LNCAP (cell line): ENCODE data around the gene RABEP2.

Experiments used
- CTCF ChIP-seq: fragments of 450-650 bp; IDR thresholded peaks from 2 replicates; pipeline ENCODE4 v1.5.1; 2017; ENCODE audit warnings: mild to moderate bottlenecking

RABEP2 gene

GRCh38 chr16:28917095-28917494, 7.9 kb downstream of the RABEP2 start:
- no peak for TF ChIP-seq CTCF

GRCh38 chr16:28915181-28915580, 9.9 kb downstream of the RABEP2 start:
- TF ChIP-seq CTCF: no peak

DNA sequence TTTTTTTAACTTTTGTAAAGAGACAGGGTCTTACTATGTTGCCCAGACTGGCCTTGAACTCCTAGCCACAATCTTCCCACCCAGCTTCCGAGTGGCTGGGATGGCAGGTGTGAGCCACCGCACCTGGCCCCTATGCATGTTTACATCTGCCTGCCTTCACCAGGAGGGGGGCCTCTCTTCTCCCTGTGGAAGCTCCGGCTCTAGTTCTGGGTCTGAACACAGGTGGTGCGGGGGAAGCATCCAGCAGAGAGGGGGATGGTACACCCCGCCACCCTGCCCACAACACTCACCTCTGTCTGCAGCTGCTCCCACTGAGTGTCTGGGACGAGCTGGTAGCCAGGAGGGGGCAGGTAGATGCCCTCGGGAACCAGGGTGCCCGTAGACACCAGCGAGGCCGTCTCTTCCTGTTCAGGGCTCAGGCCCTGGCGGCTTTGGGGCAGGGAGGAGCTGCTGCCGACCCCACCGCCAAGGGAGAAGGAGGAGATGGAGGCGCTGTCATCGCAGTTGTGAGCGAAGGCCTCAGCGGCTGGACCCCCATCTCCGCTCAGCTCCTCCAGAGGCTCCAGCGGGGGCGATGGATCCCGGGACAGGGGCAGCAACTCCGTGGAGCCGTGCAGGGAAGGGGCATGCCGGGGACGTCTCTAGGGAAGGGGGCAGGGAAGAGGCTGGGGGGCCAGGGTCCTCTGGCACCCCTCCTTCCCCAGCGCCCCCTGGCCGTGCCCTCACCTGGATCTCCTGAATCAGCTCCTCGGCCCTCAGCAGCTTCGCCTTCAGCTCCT, 10.9 kb downstream of the RABEP2 start:
- TF ChIP-seq CTCF: no peak

DNA sequence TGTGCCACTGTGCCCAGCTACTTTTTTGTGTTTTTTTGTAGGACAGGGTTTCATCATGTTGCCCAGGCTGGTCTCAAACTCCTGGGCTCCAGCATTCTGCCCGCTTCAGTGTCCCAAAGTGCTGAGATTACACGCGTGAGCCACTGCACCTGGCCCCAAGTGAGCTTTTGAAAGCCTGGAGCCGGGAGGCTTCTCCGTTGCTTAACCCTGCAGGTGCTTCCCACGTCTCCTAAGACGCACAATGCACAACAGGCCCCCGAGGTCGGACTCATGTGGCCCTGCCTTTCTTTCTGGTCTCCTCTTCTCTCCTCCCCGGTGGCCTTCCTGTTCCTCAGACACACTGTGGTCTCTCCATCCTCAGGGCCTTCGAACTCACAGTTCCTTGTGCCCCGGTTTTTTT, 12.5 kb downstream of the RABEP2 start:
- no peak for TF ChIP-seq CTCF

DNA sequence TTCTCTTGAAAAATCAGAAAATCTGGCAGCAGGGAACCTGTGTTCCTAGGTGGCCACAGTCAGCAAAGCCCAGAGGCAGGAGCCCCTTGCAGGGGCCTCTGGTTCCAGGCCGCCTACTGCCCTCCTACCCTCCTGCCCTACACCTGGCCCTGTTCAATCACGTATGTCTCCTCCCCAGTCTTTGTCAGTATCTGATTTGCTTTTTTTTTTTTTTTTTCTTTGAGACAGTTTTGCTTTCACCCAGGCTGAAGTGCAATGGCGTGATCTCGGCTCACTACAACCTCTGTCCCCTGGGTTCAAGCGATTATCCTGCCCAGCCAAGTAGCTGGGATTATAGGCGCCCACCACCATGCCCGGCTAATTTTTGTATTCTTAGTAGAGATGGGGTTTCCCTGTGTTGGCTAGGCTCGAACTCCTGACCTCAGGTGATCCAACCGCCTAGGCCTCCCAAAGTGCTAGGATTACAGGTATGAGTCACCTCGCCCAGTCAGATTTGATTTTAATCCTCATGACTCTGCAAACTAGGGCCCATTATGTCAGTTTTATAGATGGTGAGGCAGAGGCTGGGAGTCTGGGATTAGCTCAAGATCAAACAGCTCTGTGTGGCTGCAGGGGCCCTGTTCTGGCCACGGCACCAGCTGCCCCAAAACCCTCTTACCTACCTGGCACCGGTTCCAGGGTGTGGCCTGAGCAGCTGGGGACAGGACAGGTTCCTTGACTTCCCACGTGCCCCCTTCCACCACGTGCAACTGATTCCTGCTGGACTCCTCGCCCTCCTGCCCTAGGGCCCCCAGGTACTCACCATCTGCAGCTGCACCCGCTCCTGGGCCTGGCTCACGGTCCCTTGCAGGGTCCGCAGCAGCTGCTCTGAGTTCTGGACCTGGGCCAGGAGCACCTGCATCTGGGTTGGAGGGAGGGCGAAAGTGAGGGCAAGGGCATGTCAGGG, 14.7 kb downstream of the RABEP2 start:
- TF ChIP-seq CTCF: no peak

DNA sequence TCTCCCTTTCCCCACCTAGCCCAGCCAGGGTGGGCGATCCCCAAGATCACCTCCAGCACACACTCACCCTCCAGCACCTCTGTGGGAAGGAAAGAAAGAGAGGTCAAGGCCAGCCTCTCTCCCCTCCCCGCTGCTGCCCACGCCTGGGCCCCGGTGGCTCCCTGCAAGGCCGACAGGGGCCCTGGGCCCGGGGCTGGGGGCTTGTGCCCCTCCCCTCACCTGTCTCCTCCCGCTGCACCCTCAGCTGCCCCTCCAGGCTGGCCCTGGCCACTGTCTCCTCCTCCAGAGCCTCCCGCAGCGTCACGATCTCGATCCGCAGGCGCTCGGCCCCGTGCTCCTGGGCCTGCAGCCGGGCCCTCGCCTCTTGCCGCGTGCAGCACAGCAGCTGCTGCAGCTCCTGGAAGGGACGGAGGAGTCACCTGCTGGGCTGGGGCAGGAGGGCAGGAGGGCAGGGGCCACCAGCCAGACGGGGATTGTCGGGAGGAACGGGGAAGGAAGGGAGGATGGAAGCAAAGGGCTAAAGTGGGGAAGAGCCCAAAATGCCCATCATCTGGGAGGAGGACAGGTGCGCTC, 19.2 kb downstream of the RABEP2 start:
- TF ChIP-seq CTCF: no peak

- TF ChIP-seq CTCF: no peak
These were observed 19.7 kb downstream of the RABEP2 start for GRCh38 chr16:28905229-28905754.
